Ovary (tissue), 3 donors: ENCODE measurements around the gene KRTAP9-9.

ENCODE experiments used
- CTCF ChIP-seq, 3 donors: fragments of 450-650 bp in 2 of 3; fragments of 200-600 bp in 1 of 3; IDR thresholded peaks; one replicate each; pipeline versions ENCODE4 v1.5.1 to v1.8.0; 2016 to 2022; ENCODE audit warnings: antibody characterized with exemption in 3 of 3, mild to moderate bottlenecking in 1 of 3
- POLR2A ChIP-seq: fragments of 450-650 bp; IDR thresholded peaks from one replicate; pipeline ENCODE4 v1.6.1; 2017; ENCODE audit warnings: antibody characterized with exemption, mild to moderate bottlenecking, moderate library complexity
- donor health status: DM: no; HTN: no; CAD: no.

DNA sequence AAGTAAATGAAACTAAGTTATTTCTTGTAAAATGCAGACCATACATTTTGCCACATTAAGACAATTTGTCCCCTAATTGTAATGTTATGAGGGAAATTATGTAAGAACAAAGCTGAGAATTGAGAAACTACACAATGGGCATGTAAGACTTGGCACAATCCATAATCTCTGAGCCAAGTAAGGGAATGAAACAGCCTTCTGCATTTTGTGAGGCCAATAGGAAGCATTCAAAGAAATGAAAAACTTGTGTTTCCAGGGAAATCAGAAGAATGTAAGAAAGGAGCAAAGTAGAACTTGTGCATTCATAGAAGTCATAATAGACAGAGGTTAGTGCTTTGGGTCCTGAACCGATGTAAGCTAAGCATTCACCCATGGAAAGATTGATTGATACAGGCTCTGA lies 3.9 kb upstream of the KRTAP9-9 start:
- TF ChIP-seq CTCF (IDR thresholded peaks at IDR 0.05), result no peak
- TF ChIP-seq POLR2A, result no peak
